IPS-20b (cell line): Measurements from ENCODE around the gene RNU6-1.
A peak's percentile ranks its signal among the peaks of the same experiment; 100 is the strongest.

ENCODE experiments used
- H3K27ac ChIP-seq: one replicate; pipeline ENCODE4 v1.5.1; 2013; ENCODE audit warnings: low read length
- H3K27me3 ChIP-seq: 2 replicates; pipeline ENCODE4 v1.6.1; 2013; ENCODE audit warnings: mild to moderate bottlenecking, low read length, inconsistent platforms; ENCODE audit not compliant: insufficient read depth
- H3K36me3 ChIP-seq: 2 replicates; pipeline ENCODE4 v1.6.1; 2013; ENCODE audit warnings: low read depth, mild to moderate bottlenecking, inconsistent platforms, low read length, moderate library complexity; ENCODE audit not compliant: insufficient read depth
- H3K4me1 ChIP-seq: 2 replicates; pipeline ENCODE4 v1.6.1; 2013; ENCODE audit warnings: mild to moderate bottlenecking, control low read depth, inconsistent platforms, low read length, moderate library complexity; ENCODE audit not compliant: insufficient read depth
- H3K4me3 ChIP-seq: 2 replicates; pipeline ENCODE4 v1.5.1; 2013; ENCODE audit warnings: mild to moderate bottlenecking, low read length, inconsistent platforms
- H3K9ac ChIP-seq: 2 replicates; pipeline ENCODE4 v1.6.1; 2013; ENCODE audit warnings: low read depth, mild to moderate bottlenecking, inconsistent platforms, low read length, moderate library complexity
- H3K9me3 ChIP-seq: 2 replicates; pipeline ENCODE4 v1.6.1; 2013; ENCODE audit warnings: mild to moderate bottlenecking, low read depth, low read length, inconsistent platforms; ENCODE audit not compliant: insufficient read depth

The RNU6-1 gene

GRCh38 chr15:67840749-67841512 lies 1.1 kb upstream of the RNU6-1 start:
- H3K4me1 ChIP-seq = peaks cover 24% of the 10 kb centered on the region
- H3K27ac ChIP-seq = no peak overlapping the region
- H3K9ac ChIP-seq = peak overlapping the region; percentile 86; the same call in 1 of the 2 replicates
- peak overlapping the region; percentile 86 for H3K4me3 ChIP-seq
- H3K27me3 ChIP-seq = peaks cover 50% of the 10 kb centered on the region
- no peaks in the 10 kb centered on the region for H3K36me3 ChIP-seq
- no peaks in the 10 kb centered on the region for H3K9me3 ChIP-seq

- Histone ChIP-seq H3K4me1 (peaks cover 24% of the 10 kb centered on the region), H3K27ac (no peak overlapping the region), H3K9me3 (no peaks in the 10 kb centered on the region), H3K36me3 (no peaks in the 10 kb centered on the region), H3K27me3 (peaks cover 65% of the 10 kb centered on the region), H3K9ac (peak overlapping the region; percentile 86; the same call in 1 of the 2 replicates), H3K4me3 (peak overlapping the region; percentile 86)
These were observed 331 bp downstream of the RNU6-1 start for GRCh38 chr15:67839499-67839928.

DNA sequence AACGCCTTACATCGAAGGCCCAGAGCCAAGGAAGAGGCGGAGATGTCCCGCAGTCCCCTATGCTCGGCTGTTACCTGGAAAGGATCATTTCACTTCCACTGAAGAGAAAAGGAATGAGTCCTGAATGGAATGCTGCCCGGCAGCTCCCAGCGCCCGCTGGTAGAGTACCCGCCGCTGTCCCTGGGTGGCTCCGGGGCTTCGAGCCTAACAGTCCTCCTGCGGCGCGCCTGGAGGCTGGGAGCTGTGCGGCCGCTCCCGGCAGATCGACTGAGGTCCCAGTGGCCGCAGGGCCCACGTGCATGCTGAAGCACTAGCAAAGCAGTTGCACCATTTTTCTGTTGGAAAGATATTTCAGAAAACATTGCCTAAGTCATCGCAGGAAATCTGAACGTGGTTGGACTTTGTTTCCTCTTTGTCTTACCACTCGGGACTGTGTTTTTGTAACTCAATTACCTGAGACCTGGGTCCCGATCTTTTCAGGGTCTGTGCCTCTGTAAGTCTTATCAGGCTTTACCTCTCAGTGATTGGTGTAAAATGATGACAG lies 984 bp downstream of the RNU6-1 start:
- Histone ChIP-seq H3K9ac (no peak overlapping the region; the same call in 1 of the 2 replicates), H3K4me3 (peak overlapping the region; percentile 86), H3K36me3 (no peaks in the 10 kb centered on the region), H3K27ac (no peak overlapping the region), H3K27me3 (peaks cover 71% of the 10 kb centered on the region), H3K9me3 (no peaks in the 10 kb centered on the region), H3K4me1 (peaks cover 18% of the 10 kb centered on the region)

GRCh38 chr15:67836955-67837354 lies 2.9 kb downstream of the RNU6-1 start:
- H3K27ac ChIP-seq = no peak overlapping the region
- H3K9me3 ChIP-seq = no peaks in the 10 kb centered on the region
- no peak overlapping the region for H3K4me3 ChIP-seq
- peaks cover 90% of the 10 kb centered on the region for H3K27me3 ChIP-seq
- peaks cover 22% of the 10 kb centered on the region for H3K4me1 ChIP-seq
- H3K36me3 ChIP-seq = no peaks in the 10 kb centered on the region
- H3K9ac ChIP-seq = no peak overlapping the region

DNA sequence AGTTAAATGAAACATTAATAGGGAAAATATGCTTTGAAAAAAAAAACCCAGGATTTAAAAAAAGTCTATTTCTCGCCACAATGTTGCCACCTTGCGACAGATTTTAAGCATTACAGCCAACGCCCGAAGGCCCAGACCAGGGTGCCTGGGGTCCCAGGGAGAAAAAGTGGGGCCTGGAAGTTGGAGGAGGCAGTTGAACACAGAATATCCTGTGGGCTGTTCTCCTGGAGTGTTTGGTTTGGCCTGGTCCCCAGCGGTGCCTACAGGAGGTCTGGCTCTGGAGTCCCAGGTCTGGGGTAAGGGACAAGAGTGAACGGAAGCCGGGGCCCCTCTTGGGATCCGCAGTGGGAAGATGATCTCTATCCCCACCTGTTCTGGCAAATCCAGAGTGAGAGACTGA lies 3.4 kb downstream of the RNU6-1 start:
- peaks cover 22% of the 10 kb centered on the region for H3K4me1 ChIP-seq
- H3K4me3 ChIP-seq = peak overlapping the region; percentile 55; the same call in 1 of the 2 replicates
- no peaks in the 10 kb centered on the region; the same call in 1 of the 2 replicates for H3K9me3 ChIP-seq
- H3K9ac ChIP-seq = no peak overlapping the region
- peaks cover 92% of the 10 kb centered on the region for H3K27me3 ChIP-seq
- H3K36me3 ChIP-seq = no peaks in the 10 kb centered on the region
- no peak overlapping the region for H3K27ac ChIP-seq

GRCh38 chr15:67836134-67836455 lies 3.8 kb downstream of the RNU6-1 start:
- H3K9ac ChIP-seq = no peak overlapping the region

DNA sequence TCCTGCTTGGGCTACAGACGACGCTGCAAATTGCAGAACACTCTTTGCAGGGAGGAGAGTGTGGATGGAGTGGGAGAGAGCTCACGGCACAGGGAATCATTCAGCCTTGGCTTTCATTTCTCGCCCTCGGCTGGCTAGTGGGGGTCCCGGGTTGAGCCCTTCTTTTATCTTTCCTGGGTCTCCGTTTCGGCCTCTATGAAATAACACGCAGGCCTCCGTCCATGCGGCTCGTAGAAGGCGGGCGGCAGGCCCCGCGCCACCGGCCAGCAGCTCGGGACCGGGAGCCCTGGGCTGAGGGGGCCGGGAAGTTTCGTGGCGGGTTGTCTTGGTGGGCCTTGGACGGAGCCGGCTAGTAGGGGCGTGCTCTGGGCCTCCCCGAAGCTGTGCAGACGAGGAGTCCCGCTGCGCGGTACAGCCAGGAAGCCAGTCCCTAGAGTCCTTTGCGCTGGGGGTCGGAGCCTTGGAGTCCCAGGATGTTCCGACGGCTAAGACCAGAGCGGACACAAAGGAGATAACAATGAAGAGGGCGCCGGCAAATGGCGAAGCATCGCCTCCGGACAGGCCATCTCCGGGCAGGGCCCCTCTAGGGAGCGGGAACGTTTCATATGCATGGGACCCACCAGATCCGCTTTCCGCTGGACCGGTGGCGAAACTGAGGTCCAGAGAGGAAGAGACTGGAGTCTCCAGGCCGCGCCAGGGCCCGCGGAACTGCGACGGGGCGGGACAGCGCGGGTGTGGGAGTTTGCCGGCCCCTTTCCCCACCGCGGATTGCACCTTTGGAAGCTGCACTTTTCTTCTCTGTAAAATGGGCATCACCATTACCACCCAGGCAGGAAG lies 4.3 kb downstream of the RNU6-1 start:
- H3K9ac ChIP-seq = no peak overlapping the region
- H3K4me1 ChIP-seq = peaks cover 18% of the 10 kb centered on the region
- H3K4me3 ChIP-seq = peak overlapping the region; percentile 55
- H3K9me3 ChIP-seq = no peaks in the 10 kb centered on the region; the same call in 1 of the 2 replicates
- no peaks in the 10 kb centered on the region for H3K36me3 ChIP-seq
- peaks cover 93% of the 10 kb centered on the region for H3K27me3 ChIP-seq
- H3K27ac ChIP-seq = no peak overlapping the region

More at GRCh38 chr15:67836134-67836455, 3.8 kb downstream of the RNU6-1 start:
- Histone ChIP-seq H3K4me3 (peak overlapping the region; percentile 55), H3K9me3 (no peaks in the 10 kb centered on the region; the same call in 1 of the 2 replicates), H3K4me1 (peaks cover 20% of the 10 kb centered on the region), H3K36me3 (no peaks in the 10 kb centered on the region), H3K27ac (no peak overlapping the region), H3K27me3 (peaks cover 92% of the 10 kb centered on the region)

DNA sequence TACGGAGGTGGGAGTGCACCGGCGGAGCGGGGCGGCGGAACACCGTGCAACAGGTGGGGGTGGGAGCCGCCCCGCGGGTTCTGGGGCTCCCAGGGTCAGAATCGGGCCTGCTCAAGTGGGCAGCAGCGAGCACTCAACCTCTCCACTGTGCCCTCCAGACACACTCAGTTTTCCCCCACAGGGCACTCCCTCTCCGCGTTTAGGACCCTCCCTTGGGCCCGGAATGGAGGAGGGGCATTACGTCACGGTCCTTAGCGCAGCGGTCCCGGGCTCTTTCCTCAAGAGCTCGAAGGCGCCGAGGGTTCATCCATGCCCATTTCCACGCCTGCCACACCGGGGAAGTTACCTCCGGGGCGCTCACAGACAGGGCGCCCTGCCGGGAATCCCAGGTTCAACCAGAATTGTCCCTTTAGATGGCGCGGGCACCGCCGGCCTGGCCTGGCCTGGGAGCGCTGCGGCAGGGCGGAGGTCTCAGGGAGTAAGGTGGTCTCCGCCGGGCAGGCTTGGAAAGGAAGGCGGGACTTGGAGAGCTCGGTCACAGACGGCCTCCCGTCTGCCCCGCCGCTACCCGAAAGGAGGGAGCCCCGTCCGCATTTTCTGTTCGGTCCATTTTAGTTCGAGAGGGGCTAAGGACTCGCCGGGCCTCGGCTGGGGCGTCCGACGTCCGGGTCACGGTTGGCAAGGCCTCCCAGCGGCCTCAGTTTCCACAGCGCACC lies 5.1 kb downstream of the RNU6-1 start:
- no peak overlapping the region for H3K9ac ChIP-seq
- H3K9me3 ChIP-seq = no peaks in the 10 kb centered on the region; the same call in 1 of the 2 replicates
- no peak overlapping the region for H3K27ac ChIP-seq
- peaks cover 100% of the 10 kb centered on the region for H3K27me3 ChIP-seq
- no peaks in the 10 kb centered on the region for H3K36me3 ChIP-seq
- H3K4me3 ChIP-seq = peak overlapping the region; percentile 55
- H3K4me1 ChIP-seq = peaks cover 18% of the 10 kb centered on the region

- no peak overlapping the region for H3K9ac ChIP-seq
- no peaks in the 10 kb centered on the region for H3K36me3 ChIP-seq
- peak overlapping the region; percentile 55 for H3K4me3 ChIP-seq
- no peak overlapping the region for H3K27ac ChIP-seq
- H3K4me1 ChIP-seq = peaks cover 15% of the 10 kb centered on the region
- peaks cover 100% of the 10 kb centered on the region for H3K27me3 ChIP-seq
- H3K9me3 ChIP-seq = no peaks in the 10 kb centered on the region; the same call in 1 of the 2 replicates
These were observed 5.9 kb downstream of the RNU6-1 start for GRCh38 chr15:67833710-67834511.

DNA sequence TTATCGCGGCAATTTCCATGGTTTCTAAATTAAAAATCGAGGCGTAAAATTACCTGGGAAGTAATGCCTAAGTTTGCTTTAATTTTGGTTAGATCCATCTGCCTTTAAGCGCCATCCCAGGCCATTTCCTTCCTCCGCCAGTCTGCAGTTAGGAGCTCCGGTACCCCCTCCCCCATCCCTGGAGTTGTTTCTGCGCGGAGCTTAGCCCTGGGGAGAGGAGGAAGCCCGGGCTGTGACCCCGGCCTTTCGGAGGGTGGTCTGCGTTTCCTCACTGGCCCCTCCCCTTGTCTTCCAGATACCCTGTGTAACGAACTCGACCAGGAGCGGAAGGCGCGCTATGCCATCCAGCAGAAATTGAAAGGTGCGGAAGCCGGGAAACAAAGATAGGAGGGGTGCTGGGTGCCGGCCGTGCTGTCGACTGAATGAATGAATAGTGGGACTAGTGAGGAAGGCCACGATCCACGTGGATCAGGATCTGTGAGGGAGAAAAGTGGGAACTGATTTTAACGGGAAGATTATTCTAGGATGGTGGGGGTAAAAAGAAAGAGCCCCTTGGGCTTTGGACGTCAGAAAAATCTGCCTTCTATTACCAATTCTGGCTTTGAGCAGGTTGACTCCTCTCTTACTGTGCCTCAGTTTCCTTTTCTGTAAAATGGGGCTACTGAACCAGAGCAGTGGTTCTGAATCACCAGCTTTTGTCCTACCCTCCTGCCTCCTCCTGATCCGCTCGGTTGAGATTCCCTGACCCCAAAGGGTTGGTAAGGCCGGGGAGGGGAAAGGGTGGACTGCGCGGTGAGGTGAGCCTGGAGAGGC lies 6.7 kb downstream of the RNU6-1 start:
- Histone ChIP-seq H3K27me3 (peaks cover 100% of the 10 kb centered on the region), H3K36me3 (no peaks in the 10 kb centered on the region), H3K9ac (no peak overlapping the region), H3K4me1 (peaks cover 15% of the 10 kb centered on the region), H3K4me3 (peak overlapping the region; percentile 55), H3K27ac (no peak overlapping the region), H3K9me3 (no peaks in the 10 kb centered on the region; the same call in 1 of the 2 replicates)
